Hepatic stellate cell (primary cell): Measurements from ENCODE around the gene ZNF181.

Experiments used
- DNase-seq: peaks from one replicate; pipeline ENCODE4 v3.0.0; 2011; ENCODE audit warnings: low spot score

The ZNF181 gene

DNA sequence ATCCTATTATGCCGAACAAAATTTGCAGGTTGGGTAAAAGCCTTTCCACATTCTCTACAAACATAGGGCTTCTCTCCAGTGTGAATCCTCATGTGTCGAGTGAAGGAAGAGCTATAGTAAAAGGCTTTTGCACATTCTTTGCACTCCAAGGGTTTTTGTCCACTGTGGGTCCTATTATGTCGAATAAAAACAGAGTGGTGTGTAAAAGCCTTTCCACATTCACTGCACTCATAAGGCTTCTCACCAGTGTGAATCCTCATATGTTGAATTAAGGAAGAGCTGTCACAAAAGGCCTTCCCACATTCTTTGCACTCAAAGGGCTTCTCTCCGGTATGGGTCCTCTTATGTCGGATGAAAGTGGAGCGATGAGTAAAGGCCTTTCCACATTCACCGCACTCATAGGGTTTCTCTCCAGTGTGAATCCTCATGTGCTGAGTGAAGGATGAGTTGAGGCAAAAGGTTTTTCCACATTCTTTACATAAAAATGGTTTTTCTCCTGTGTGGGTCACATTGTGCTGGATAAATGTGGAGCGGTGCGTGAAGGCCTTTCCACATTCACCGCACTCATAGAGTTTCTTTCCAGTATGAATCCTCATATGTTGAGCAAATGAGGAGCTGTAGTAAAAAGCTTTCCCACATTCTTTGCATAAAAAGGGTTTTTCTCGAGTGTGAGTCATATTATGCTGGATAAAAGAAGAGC lies 25.3 kb downstream of the ZNF181 start:
- no peak for DNase-seq

GRCh38 chr19:34766386-34766785 lies 32.3 kb downstream of the ZNF181 start:
- no peak for DNase-seq

DNA sequence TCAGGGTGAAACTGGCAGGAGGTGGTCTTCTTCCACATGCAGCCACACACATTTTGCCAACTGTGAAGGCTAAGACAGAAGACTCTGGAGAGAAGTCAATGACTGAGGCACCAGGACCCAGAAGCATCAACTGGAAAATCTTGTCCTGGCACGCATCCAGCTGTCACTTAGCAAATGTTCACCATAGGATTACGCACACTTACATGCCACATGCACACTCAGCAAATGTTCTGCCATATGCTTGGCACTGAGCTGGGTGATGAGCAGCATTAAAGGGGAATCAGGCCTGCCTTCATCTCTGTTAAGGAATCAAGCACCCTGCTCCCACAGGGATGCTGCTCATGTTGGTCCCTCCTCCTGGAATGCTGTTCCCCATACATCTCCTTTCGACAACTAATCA lies 33.9 kb downstream of the ZNF181 start:
- no peak for DNase-seq

GRCh38 chr19:34772697-34773554 lies 38.9 kb downstream of the ZNF181 start, which contains the start of gene ZNF599:
Gene ZNF599, minus strand, starts transcription at chr19:34773215. Its CDS starts 374 bp downstream, at chr19:34772841.
- peak; percentile 79 for DNase-seq

DNA sequence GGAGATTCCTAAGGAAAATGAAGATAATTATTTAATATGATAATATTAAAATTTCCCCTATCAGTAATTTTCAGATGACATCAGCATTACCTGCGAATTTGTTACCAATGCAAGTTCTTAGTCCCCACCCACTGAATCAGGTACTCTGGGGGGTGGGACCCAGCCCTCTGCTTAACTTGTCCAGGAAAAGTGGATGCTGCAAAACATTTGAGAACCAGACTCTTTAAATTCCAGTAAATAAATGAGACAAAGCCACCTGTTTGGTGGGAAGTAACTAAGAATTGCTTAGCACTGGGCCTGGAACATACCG lies 39.5 kb downstream of the ZNF181 start:
- no peak for DNase-seq

DNA sequence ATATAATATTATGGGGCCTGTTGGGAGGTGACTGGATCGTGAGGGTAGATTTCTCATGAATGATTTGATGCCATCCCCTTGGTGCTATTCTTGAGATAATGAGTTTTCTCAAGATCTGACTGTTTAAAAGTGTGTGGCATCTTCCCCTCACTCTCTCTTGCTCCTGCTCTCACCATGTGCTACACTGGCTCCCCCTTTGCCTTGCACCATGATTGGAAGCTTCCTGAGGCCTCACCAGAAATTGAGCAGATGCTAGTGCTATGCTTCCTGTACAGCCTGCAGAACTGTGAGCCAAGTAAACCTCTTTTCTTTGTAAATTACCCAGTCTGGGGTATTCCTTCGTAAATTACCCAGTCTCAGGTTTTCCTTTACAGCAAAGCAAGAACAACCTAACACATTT lies 40.8 kb downstream of the ZNF181 start:
- no peak for DNase-seq

- no peak for DNase-seq
These were observed 44.3 kb downstream of the ZNF181 start for GRCh38 chr19:34778342-34778741.

GRCh38 chr19:34779652-34780051 lies 45.6 kb downstream of the ZNF181 start:
- DNase-seq: no peak

- DNase-seq: no peak
These were observed 52.2 kb downstream of the ZNF181 start for GRCh38 chr19:34786236-34786635.

- no peak for DNase-seq
These were observed 53.2 kb downstream of the ZNF181 start for GRCh38 chr19:34787059-34787824.

- no peak for DNase-seq
These were observed 54.0 kb downstream of the ZNF181 start for GRCh38 chr19:34788074-34788473.

GRCh38 chr19:34793565-34793964 lies 59.5 kb downstream of the ZNF181 start:
- DNase-seq: no peak

DNA sequence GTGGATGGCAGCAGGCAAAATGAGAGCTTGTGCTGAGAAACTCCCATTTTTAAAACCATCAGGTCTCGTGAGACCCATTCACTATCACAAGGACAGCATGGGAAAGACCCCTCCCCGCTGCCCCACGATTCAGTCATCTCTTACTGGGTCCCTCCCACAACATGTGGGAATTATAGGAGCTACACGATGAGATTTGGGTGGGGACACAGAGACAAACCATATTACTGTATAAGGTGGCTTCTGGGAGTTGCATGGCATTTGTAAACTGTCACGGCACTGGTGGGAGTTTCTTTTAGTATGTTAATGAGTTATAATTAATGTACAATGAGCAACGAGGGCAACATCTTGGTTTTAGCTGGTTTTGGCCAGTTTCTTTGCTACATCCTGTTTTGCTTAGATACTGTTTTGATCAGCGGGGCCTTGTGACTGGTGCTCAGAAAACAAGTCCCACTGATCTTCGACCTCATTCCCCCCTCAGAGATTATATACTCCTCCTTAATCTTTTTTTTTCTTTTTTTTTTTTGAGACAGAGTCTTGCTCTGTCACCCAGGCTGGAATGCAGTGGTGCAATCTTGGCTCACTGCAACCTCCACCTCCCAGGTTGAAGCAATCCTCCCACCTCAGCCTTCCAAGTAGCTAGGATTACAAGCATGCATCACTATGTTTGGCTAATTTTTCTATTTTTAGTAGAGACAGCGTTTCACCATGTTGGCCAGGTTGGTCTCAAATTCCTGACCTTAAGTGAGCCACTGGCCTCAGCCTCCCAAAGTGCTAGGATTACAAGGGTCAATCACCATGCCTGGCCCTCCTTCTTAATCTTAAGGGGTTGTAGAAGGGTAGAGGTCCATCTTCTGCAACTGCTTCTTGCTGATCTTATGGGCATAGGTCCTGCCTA lies 60.3 kb downstream of the ZNF181 start:
- DNase-seq: no peak
